Caki2 (cell line): ENCODE data around the gene MED8. TPM values are rescaled to one million over a fixed set of nuclear protein-coding genes. Genes with fewer than 3 reads are reported as not detected.
A peak's percentile ranks its signal among the peaks of the same experiment; 100 is the strongest.

ENCODE experiments used
- DNase-seq: peaks from one replicate; pipeline ENCODE4 v3.0.0-alpha.2; 2015; ENCODE audit warnings: low read depth
- in situ Hi-C: cut with HindIII; loops from 2 replicates; pipeline ENCODE4 v1.10.0; 2016; ENCODE audit warnings: low sequenced_read_pairs, low pct_unique_long_range_greater_than_20kb, mixed read lengths
- total RNA-seq: library from RNA; depleted of rRNA; stranded (reverse); fragments of >200 nt; shearing (Covaris generic); gene quantifications from 2 replicates; pipeline ENCODE4 v1.2.3, GENCODE V29; 2014; ENCODE audit warnings: low replicate concordance; rRNA removed

The MED8 gene, protein sequence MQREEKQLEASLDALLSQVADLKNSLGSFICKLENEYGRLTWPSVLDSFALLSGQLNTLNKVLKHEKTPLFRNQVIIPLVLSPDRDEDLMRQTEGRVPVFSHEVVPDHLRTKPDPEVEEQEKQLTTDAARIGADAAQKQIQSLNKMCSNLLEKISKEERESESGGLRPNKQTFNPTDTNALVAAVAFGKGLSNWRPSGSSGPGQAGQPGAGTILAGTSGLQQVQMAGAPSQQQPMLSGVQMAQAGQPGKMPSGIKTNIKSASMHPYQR
- 43.0 and 59.0 TPM in 2 replicates for total RNA-seq

GRCh38 chr1:43389326-43390313 lies at the start of gene MED8, which contains the start of gene SZT2:
Gene MED8, minus strand, starts transcription at chr1:43389800. Its CDS starts 36 bp downstream, at chr1:43389764.
Gene SZT2, plus strand, starts transcription at chr1:43389899. Its CDS starts 70 bp downstream, at chr1:43389969.
- in situ Hi-C loops, result no loop called here
- DNase-seq, result peak; percentile 89

DNA sequence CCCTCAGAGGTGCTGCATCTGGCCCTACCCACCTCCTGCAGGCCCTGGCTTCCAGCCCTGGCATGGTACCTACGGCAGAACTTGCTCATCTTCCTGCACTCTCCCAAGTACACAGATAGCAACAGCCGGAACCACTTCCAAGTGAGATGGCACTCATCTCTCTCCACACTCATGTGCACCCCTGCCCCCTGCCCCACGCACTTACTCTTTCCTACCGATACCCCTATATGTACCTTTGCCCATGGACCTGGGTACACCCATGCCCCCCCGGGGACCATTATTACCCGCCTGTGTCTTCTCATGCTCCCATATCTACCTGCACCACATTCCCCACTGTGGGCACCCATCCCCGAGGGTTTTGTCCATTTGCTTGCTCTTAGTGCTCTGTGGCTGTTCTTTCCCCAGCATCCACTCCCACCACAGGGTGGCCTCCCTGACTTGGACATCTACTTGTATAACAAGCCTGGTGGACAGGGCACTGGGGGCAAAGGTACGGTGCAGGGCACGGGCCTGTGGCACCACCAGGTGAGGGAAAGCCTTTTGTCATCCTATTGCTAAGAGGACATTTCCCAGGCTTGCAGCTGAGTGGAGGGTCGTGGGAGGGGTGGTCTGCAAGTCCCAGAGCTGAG lies 49.5 kb upstream of the MED8 start:
- in situ Hi-C loops, result no loop called here
- DNase-seq, result no peak

DNA sequence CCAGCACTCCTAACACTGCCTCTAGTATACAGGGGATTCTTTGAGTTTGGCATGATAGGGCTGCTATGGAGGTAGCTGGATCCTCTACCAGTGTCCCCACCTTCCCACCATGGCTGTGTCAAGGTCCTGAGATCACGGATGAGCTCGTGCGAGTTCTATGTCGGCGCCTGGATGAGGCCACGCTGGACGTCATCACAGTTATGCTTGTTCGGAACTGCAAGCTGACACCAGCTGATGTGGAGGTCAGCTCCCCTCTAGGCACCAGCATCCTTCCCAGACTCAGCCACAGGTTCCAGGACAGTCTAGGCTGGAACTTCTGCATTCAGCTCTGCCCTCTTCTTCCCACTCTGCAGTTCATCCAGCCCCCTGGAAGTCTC lies 49.0 kb upstream of the MED8 start:
- in situ Hi-C loops, result no loop called here
- no peak for DNase-seq

- in situ Hi-C loops, result no loop called here
- DNase-seq, result no peak
Measured at GRCh38 chr1:43438006-43438405, 48.4 kb upstream of the MED8 start.

GRCh38 chr1:43437031-43437973 lies 47.7 kb upstream of the MED8 start:
- in situ Hi-C loops, result no loop called here

DNA sequence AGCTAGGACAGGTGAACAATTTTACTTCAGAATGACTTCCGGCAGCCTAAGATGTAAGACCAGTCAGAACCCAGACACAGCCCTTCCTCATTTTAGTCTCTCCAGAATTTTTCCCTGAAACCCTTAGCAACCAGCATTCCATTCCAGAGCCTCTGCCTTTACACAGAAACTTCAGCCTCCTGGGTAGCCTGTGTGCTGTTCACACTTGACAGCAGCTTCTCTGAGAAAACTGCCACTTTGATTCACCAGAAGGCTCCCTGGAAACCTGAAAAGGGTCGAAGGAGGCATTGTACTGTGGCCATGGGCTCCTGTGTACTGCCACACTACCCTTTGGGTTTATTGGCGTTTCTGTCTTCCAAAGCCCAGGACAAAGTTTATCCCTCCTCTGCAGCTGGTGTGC lies 46.8 kb upstream of the MED8 start:
- no peak for DNase-seq
- in situ Hi-C loops, result no loop called here

More at GRCh38 chr1:43437031-43437973, 47.7 kb upstream of the MED8 start:
- no peak for DNase-seq

DNA sequence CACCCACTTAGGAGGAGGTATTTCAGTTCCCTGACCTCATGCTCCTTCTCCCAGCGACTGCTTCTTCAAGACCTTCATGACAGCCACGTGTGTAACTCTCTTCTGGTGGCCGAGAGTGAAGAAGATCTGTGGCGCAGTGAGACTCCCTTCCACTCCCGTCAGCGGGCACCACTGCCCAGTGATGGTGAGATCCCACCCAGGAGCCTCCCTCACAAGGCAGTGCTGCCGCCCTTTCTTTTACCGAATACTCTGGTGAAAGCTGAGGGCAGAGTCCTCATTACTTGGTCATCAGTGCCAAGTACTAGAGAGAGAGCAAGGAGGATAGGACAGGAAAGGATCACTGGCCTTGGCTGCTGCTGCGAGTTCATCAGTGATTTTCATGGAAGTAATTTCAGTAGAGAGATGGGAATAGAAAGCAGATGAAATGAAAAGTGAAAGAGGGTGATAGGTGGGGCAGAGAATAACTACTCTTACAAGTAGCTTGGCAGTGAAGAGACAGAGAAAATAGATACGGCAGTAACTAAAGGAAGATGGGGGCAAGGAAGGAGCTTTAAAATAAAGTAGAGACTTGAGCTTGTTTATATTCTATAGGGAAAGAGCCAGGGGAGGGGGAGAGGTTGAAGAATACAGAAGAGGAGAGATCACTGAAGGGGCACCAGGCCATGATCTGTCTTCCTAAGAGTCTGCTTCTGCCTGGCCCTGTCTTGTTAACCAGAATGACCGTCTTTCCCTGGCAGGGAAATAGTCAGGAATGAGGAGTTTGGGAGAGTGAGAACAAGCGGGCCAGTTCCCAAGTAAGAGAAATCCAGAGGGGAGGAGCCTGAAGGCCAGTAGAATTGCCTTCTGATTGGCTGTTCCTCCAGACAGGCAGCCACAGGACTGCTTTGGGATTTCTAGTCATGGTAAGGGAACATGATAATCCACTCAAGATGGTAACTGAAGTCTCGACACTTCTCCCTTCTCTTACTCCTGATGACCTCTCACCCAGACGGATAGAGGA lies 45.8 kb upstream of the MED8 start:
- in situ Hi-C loops, result no loop called here

DNA sequence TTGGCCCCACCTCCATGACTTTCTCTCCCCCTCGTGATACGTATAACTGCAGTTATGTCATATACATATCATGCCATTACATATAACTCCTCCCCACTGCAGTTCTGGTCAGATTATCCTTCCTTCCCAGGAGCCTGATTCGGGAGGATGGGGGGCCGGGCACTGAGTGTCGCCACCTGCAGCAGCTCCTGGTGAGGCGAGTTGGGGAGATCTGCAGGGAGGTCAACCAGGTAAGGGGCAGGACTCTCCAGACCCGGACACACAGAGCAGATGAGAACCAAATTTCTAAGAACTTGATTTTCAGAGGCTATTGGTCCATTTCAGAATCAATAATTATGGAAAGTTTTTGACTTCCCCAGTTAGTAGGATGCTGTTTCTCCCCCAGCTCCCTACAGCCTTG lies 44.7 kb upstream of the MED8 start:
- DNase-seq, result no peak
- in situ Hi-C loops, result no loop called here

More for the DNA sequence above, 45.8 kb upstream of the MED8 start:
- no peak for DNase-seq

DNA sequence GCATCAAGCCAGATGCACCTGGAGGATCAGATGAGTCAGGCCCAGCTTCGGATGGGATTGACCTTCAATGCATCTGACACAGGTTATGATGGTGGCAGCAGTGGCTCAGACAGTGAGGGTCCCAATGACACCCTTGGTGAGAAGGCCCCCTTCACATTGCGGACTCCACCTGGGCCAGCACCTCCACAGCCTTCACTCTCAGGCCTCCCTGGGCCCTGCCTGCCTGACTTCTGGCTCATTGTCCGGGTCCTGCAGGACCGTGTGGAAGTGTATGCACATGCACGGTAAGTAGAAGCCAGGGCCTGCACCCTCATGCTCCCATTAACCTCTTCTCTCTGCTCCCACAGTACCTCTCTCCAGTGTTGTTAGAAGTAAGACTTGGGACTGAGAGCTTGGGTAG lies 43.3 kb upstream of the MED8 start:
- DNase-seq, result no peak
- in situ Hi-C loops, result no loop called here

- DNase-seq, result no peak
- in situ Hi-C loops, result no loop called here
Measured at GRCh38 chr1:43432171-43432860, 42.7 kb upstream of the MED8 start.

GRCh38 chr1:43431676-43432075 lies 42.1 kb upstream of the MED8 start:
- in situ Hi-C loops, result no loop called here

GRCh38 chr1:43430831-43431230 lies 41.2 kb upstream of the MED8 start:
- in situ Hi-C loops, result no loop called here
- no peak for DNase-seq

More at GRCh38 chr1:43431676-43432075, 42.1 kb upstream of the MED8 start:
- no peak for DNase-seq

- in situ Hi-C loops, result no loop called here
- no peak for DNase-seq
Measured at GRCh38 chr1:43427941-43428340, 38.3 kb upstream of the MED8 start.

GRCh38 chr1:43427524-43427923 lies 37.9 kb upstream of the MED8 start:
- in situ Hi-C loops, result no loop called here

DNA sequence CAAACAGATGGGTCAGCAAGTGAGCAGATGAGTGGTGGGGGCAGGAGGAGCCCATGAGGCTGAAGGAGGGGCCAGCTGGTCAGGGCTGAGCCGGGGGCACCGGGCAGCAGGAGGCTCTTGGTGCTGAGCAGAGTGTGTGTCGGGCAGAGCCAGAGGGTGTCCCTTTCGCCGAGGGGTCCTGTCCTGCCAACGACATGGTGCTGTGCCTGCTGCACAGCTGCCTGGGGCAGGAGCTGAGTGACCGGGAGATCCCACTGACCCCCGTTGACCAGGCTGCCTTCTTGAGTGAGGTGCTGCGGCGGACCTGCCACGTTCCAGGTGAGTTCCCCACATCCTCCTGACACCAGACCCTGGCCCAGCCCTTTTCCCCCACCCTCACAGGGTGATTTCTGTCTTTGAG lies 36.6 kb upstream of the MED8 start:
- DNase-seq, result no peak
- in situ Hi-C loops, result no loop called here

More at GRCh38 chr1:43427524-43427923, 37.9 kb upstream of the MED8 start:
- DNase-seq, result no peak

- in situ Hi-C loops, result no loop called here
- no peak for DNase-seq
Measured at GRCh38 chr1:43425045-43425444, 35.4 kb upstream of the MED8 start.
